IPS-18a (cell line): ENCODE results near the gene SORCS2.

Experiments
- H3K27ac ChIP-seq: one replicate; pipeline ENCODE4 v1.5.1; 2013; ENCODE audit warnings: low read length
- H3K27me3 ChIP-seq: one replicate; pipeline ENCODE4 v1.6.1; 2013; ENCODE audit warnings: mild to moderate bottlenecking, low read length; ENCODE audit not compliant: control insufficient read depth, insufficient read depth
- H3K36me3 ChIP-seq: one replicate; pipeline ENCODE4 v1.6.1; 2013; ENCODE audit warnings: low read depth, low read length; ENCODE audit not compliant: control insufficient read depth
- H3K4me1 ChIP-seq: one replicate; pipeline ENCODE4 v1.6.1; 2013; ENCODE audit warnings: low read depth, low read length; ENCODE audit not compliant: control insufficient read depth
- H3K4me3 ChIP-seq: one replicate; pipeline ENCODE4 v1.5.1; 2013; ENCODE audit warnings: low read length
- H3K9ac ChIP-seq: one replicate; pipeline ENCODE4 v1.6.1; 2013; ENCODE audit warnings: mild to moderate bottlenecking, low read length, moderate library complexity
- H3K9me3 ChIP-seq: one replicate; pipeline ENCODE4 v1.6.1; 2013; ENCODE audit warnings: low read depth, low read length; ENCODE audit not compliant: control insufficient read depth

SORCS2 gene

DNA sequence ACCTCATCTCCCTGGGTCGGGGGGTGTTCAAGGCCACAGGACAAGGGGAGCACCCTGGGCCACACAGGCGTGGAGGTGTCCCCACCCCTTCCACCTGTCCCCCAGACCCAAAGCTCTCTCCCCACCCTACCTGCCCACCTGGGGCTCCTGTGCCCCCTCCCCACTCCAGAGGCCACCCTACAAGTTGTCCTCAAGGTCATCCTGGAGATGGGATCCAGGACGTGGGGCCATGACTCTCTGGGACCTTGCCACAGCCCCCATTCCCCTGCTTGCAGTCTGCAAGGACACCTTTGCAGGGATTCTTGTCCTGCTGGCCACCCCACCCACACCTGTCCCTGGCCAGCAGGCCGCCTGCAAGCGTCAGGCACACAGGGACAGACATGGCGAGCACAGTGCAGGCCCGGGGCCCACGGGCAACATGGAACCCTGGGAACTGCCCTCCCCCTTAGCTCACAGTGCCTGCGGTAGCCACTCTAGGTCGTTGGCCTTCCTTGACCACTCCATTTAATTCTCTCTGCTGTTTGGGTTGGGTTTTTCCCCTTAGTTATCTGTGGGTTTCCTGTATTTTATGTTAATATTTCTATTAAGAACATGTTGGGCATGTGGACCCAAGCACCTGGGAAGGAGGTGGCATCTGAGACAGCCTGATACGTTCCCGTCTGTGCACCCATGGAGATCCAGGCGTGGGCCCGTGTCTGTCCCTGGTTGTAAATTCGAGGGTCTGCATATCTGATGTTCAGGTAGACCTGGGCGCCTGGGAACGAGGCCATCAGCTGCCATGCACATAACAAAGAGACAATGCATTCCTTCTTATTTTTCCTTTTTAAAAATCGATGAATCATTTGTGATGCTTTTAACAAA lies 549.8 kb downstream of the SORCS2 start:
- Histone ChIP-seq H3K36me3 (no peaks in the 10 kb centered on the region), H3K9ac (no peak overlapping the region), H3K27me3 (no peaks in the 10 kb centered on the region), H3K9me3 (no peaks in the 10 kb centered on the region), H3K4me3 (no peak overlapping the region), H3K4me1 (no peaks in the 10 kb centered on the region), H3K27ac (no peak overlapping the region)

DNA sequence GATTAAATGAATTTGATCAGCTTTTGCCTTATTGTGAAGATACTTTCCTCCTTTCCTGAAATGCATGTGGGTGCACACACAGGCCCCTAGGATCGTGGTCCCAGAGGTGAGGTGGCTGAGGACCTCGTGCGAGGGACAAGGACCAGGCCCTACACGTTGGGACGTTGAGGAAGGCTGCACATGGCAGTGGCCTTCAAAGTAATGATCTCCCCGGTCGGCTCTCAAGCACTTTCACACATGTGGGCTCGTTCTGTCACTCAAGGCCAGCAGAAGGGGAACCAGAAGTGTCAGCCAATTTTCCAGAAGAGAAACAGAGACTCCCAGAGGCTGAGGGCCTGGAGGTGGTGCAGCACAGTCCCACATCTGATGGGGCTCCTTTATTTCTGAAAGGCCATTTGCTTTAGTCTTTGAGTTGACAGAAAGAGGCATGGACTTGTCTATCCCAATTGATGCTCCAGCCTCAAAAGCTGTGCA lies 550.5 kb downstream of the SORCS2 start:
- Histone ChIP-seq H3K9me3 (no peaks in the 10 kb centered on the region), H3K27me3 (no peaks in the 10 kb centered on the region), H3K36me3 (no peaks in the 10 kb centered on the region), H3K4me1 (no peaks in the 10 kb centered on the region), H3K27ac (no peak overlapping the region), H3K4me3 (no peak overlapping the region), H3K9ac (no peak overlapping the region)

- H3K9me3 ChIP-seq: no peaks in the 10 kb centered on the region
- no peaks in the 10 kb centered on the region for H3K27me3 ChIP-seq
- no peak overlapping the region for H3K9ac ChIP-seq
- no peak overlapping the region for H3K27ac ChIP-seq
- H3K36me3 ChIP-seq: no peaks in the 10 kb centered on the region
- no peak overlapping the region for H3K4me3 ChIP-seq
- H3K4me1 ChIP-seq: no peaks in the 10 kb centered on the region
These were observed 551.9 kb downstream of the SORCS2 start for GRCh38 chr4:7744142-7744804.

GRCh38 chr4:7745301-7745885 lies 553.1 kb downstream of the SORCS2 start:
- no peaks in the 10 kb centered on the region for H3K9me3 ChIP-seq
- no peaks in the 10 kb centered on the region for H3K36me3 ChIP-seq
- no peak overlapping the region for H3K9ac ChIP-seq
- H3K4me1 ChIP-seq: no peaks in the 10 kb centered on the region
- no peak overlapping the region for H3K27ac ChIP-seq
- H3K4me3 ChIP-seq: no peak overlapping the region
- no peaks in the 10 kb centered on the region for H3K27me3 ChIP-seq

- no peaks in the 10 kb centered on the region for H3K9me3 ChIP-seq
- H3K9ac ChIP-seq: no peak overlapping the region
- no peaks in the 10 kb centered on the region for H3K4me1 ChIP-seq
- no peak overlapping the region for H3K27ac ChIP-seq
- H3K27me3 ChIP-seq: no peaks in the 10 kb centered on the region
- H3K4me3 ChIP-seq: no peak overlapping the region
- H3K36me3 ChIP-seq: no peaks in the 10 kb centered on the region
These were observed 554.2 kb downstream of the SORCS2 start for GRCh38 chr4:7746351-7747061.

- H3K9me3 ChIP-seq: no peaks in the 10 kb centered on the region
- no peaks in the 10 kb centered on the region for H3K4me1 ChIP-seq
- no peak overlapping the region for H3K9ac ChIP-seq
- H3K27me3 ChIP-seq: no peaks in the 10 kb centered on the region
- H3K4me3 ChIP-seq: no peak overlapping the region
- no peaks in the 10 kb centered on the region for H3K36me3 ChIP-seq
- H3K27ac ChIP-seq: no peak overlapping the region
These were observed 554.7 kb downstream of the SORCS2 start for GRCh38 chr4:7747062-7747385.

DNA sequence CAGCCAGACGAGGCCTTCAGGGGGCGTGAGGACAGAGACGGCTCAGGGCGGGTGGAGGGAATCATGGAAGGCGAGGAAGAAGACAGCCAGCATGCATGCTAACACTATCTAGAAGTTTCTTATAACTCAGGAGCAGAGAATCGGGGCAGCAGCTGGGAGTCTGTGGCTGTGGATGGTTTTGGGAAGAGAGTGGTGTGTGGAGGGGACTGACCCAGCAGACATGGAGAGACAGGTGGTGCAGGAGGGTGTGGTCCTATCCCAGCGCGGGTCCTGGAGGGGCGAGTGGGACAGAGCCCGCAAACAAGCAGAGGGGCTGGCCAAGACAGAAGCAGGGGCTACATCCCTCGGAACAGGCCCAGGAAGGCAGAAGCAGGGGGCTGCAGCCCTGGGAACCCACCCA lies 555.2 kb downstream of the SORCS2 start:
- Histone ChIP-seq H3K27me3 (no peaks in the 10 kb centered on the region), H3K9ac (no peak overlapping the region), H3K4me1 (no peaks in the 10 kb centered on the region), H3K36me3 (no peaks in the 10 kb centered on the region), H3K27ac (no peak overlapping the region), H3K9me3 (no peaks in the 10 kb centered on the region), H3K4me3 (no peak overlapping the region)

- H3K4me3 ChIP-seq: no peak overlapping the region
- no peaks in the 10 kb centered on the region for H3K9me3 ChIP-seq
- H3K9ac ChIP-seq: no peak overlapping the region
- H3K4me1 ChIP-seq: no peaks in the 10 kb centered on the region
- H3K27ac ChIP-seq: no peak overlapping the region
- H3K36me3 ChIP-seq: no peaks in the 10 kb centered on the region
- H3K27me3 ChIP-seq: no peaks in the 10 kb centered on the region
These were observed 558.2 kb downstream of the SORCS2 start for GRCh38 chr4:7750523-7750922.

DNA sequence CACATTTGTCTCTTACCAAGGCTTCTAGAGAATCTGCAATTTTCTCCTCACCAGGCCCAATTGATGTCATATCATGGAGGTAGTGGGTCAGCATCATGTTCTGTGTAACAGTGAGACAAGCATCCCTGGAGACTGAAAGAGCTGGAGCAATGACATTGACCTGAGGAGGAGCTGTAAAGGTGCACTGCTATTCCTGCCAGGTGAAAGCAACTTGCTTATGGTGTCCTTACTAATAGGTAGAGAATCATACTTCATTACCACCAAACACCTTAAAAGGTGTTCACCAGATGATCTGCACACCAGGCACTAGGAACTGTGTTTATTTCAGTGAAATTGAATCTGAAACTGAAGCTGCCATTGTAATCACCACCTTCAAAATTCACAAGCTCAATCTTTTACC lies 558.6 kb downstream of the SORCS2 start:
- no peaks in the 10 kb centered on the region for H3K9me3 ChIP-seq
- no peaks in the 10 kb centered on the region for H3K36me3 ChIP-seq
- no peak overlapping the region for H3K4me3 ChIP-seq
- no peaks in the 10 kb centered on the region for H3K4me1 ChIP-seq
- no peak overlapping the region for H3K9ac ChIP-seq
- H3K27me3 ChIP-seq: no peaks in the 10 kb centered on the region
- no peak overlapping the region for H3K27ac ChIP-seq

DNA sequence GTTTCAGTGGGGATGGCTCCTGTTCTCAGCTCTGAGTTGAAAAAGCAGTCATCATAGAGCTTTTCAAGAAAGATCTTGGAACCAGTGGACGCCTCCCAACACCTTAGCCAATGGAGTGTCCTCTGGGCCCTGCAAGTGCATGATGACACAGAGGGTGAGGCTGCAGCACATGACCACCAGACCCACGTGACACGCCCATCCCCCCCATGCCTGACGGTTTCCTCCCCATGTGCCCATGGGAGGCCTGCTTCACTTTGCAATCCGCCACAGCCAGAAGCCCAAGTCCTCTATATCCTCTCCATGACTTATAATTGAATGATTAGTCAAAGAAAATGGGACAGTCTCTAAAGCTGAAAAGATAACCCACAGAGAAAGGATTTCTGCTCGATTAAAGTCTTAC lies 560.3 kb downstream of the SORCS2 start:
- Histone ChIP-seq H3K36me3 (no peaks in the 10 kb centered on the region), H3K4me3 (no peak overlapping the region), H3K27ac (no peak overlapping the region), H3K27me3 (no peaks in the 10 kb centered on the region), H3K9ac (no peak overlapping the region), H3K4me1 (no peaks in the 10 kb centered on the region), H3K9me3 (no peaks in the 10 kb centered on the region)

- no peak overlapping the region for H3K9ac ChIP-seq
- no peak overlapping the region for H3K27ac ChIP-seq
- no peak overlapping the region for H3K4me3 ChIP-seq
- H3K9me3 ChIP-seq: no peaks in the 10 kb centered on the region
- H3K36me3 ChIP-seq: no peaks in the 10 kb centered on the region
- no peaks in the 10 kb centered on the region for H3K4me1 ChIP-seq
- H3K27me3 ChIP-seq: no peaks in the 10 kb centered on the region
These were observed 560.9 kb downstream of the SORCS2 start for GRCh38 chr4:7753271-7753670.
